NCI-H748 (cell line): ENCODE results near the gene ATXN7L2.
A peak's percentile ranks its signal among the peaks of the same experiment; 100 is the strongest.

Experiments
- DNase-seq: peaks from one replicate; lab custom pipeline; 2025; ENCODE audit not compliant: unreplicated experiment; lab: John Stamatoyannopoulos, UW

Gene ATXN7L2

DNA sequence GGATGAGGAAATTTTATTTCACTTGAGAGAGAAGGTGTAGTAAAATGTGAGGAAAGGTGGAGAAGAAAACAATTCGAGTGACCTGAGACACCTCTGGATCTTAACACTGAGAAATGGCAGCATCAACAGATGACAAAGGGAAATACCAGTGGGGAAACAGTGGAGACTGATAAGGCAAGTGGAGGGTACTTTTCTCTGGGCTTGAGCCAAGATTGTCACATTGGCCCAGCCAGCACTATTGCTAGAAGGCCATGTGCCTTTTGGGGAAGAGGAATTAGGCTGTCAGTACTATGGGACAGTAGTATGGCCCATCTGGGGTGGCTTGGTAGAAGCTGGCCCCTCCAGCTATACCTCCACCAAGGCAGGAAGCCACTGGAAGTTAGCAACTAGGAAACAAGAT is 9.0 kb upstream of the ATXN7L2 start:
- no peak for DNase-seq

DNA sequence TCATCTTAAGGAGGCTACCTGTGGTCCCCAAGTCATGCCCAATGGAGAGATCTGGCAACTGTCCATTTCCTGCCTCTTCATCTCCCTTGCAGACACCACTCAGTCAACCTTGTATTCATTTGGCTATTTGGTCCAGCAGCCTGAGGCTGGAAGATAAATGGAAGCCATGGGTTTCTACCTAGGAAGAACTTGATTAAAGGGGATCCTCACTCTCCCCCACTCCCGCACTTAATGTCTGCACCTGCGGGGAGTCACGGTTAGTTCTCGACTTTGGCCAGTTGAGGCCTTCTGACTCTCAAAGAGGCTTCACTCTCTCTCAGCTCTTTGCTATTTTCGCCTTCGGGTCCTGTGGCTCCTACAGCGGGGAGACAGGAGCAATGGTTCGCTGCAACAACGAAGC is 8.4 kb upstream of the ATXN7L2 start:
- no peak for DNase-seq

DNA sequence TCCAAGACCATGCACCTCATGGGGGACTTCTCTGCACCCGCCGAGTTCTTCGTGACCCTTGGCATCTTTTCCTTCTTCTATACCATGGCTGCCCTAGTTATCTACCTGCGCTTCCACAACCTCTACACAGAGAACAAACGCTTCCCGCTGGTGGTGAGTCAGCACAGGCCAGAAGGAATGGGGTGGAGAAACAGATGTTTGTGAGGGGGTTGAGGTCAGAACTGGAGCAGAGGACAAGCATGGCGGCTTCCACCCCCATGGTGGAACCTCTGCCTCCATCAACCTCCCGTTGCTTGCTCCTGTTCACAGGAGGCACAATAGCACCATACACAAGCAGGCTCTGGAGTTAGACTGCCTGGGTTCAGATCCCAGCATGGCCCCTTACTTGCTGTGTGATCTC is 6.9 kb upstream of the ATXN7L2 start:
- DNase-seq, result no peak

DNA sequence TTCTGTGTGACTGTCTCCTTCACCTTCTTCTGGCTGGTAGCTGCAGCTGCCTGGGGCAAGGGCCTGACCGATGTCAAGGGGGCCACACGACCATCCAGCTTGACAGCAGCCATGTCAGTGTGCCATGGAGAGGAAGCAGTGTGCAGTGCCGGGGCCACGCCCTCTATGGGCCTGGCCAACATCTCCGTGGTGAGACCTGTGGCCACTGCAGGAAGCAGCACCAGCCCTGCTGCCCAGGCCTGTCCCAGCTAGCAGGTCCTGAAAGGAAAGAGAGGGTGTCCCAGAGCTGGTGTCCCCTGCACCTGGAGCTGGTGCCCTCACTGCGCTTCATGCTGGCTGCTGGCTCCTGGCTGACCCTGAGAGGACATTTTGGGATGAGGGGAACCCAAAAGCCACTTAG is 5.9 kb upstream of the ATXN7L2 start:
- DNase-seq, result no peak

DNA sequence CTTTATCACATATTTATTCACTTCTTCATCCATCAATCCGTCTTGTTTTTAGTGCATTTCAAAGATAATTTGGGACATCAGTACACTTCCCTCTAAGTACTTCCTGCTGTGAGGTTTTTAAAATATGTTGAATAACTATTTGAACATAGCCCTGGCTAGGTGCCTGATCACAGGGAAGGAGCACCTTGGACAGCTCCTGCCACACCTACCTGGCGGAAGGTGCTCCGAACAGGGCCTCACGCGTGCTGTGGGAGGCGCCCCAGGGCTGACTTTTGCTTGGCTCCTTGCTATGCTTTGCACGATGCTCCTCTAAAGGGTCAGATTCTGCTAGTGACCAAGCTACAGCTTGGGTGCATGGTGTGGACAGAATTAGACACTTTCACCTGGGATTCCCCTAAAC is 4.9 kb upstream of the ATXN7L2 start:
- no peak for DNase-seq

GRCh38 chr1:109479311-109479710 is 4.4 kb upstream of the ATXN7L2 start:
- DNase-seq, result no peak

DNA sequence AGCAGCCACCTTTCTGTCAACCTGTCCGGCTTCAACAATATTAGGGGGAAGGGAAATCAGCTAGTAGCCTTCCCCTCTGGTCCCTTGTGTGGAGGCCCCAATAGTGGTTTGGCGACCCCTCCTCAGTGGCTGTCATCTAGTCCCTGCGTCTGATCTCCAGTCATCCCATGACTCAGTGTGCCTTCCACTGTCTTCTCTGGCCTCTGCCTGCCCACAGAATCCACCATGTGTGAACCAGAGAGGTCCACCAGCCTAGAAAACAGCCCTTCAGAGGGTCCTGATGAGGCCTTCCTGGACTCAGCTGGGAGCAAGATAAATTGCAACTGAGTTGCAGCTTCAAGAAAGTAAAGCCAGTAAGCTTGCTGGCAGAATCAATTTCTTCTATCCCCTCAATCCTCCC is 3.8 kb upstream of the ATXN7L2 start:
- DNase-seq, result no peak

DNA sequence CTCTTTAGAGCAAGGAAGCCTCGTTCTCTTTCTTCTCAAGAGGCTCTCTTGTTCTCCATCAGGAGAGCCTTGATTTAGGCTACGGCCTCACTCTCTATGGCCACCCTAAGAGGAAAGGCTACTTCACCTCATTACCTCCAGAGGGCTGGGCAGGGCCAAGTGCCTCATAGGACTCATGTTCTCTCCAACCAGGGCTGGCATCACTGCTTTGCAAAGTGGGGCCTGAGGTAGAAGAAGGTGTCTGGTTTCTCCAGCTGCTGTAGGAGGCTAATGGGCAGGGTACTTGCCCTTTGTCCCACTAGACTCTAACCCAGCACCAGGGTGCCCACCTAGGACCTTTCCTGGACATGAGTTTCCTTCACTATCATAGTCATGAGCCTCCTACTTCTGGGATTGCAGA is 2.1 kb upstream of the ATXN7L2 start:
- no peak for DNase-seq

GRCh38 chr1:109482242-109482641 is 1.5 kb upstream of the ATXN7L2 start:
- no peak for DNase-seq

GRCh38 chr1:109482791-109483671 is 674 bp upstream of the ATXN7L2 start:
- DNase-seq, result peak; percentile 83

DNA sequence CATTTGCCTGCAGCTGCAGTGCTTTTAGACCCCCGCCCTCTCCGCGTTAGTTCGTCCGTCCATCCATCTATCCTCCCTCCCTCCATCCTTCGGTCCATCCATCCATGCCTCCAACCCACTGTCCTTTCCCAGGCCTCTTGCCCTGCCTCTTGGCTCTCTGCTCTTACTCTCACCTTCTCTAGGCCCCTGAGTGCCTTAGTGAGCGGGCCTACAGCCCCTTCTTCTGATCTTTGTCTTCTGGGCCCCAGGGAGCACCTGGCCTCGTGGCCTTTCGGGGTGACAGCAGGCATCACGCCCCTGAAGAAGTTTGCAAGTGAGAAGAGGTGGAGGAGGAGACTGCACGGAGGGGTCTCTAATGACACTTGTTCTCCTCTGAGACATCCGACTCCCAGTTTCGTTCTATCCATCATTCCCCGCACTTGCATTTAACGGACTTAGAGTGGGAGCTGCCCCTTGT is 842 bp downstream of the ATXN7L2 start:
- peak; percentile 72 for DNase-seq

DNA sequence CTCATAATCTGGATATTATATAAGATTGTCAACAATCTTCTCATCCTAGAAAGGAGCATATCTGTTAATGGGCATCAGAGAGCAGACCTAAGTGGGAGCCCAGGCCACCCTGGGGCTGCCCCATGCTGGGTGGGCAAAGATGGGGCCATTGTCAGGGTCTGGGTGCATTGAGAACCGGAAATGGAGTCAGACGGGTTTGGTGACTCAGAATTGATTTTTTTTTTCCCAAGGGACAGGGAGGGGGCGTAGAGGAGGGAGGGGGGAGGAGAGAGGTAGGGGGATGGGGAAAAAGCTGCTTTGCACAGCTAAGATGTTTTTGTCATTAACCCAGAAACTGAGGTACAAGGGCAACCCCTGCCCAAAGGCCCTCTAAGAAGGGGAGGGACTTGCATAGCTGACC is 1.3 kb downstream of the ATXN7L2 start:
- peak; percentile 25 for DNase-seq

DNA sequence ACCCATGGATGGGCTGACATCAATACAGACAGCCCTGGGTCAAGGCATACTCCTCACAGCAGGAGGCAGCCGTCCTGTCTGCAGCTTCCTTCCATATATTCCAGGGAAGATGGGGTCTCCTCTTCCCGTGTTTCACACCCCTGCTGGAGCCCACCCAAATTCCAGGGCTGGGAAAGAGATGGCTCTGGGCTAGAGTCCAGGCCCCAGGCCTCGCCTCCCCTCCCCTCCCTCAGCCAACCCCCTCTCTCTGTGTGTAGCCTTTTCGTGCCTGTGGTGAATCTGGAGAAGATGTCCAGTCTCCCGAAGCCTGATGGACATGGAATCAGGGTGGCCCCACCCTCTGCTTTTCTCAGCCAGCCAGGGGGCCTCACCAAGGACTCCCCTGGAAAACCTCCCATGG is 3.6 kb downstream of the ATXN7L2 start:
- DNase-seq, result no peak

DNA sequence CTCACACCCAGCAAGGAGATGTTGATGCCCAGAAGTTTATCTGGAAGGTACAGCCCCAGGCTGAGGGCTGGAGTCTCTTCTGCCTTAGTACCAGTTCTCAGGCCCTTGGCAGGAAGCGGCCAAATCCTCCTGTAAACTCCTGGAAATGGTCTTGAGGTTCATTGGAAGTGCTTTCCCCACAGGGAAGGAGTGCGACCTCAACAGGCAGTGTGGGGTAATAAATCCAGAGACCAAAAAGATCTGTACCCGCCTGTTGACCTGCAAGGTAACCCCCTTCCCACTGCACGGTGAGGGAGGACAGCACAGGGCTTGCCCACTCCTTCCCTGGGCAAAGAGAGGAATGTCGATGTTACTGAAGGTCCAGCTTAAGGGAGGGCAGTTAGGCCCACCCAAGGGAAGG is 4.5 kb downstream of the ATXN7L2 start:
- DNase-seq, result no peak

DNA sequence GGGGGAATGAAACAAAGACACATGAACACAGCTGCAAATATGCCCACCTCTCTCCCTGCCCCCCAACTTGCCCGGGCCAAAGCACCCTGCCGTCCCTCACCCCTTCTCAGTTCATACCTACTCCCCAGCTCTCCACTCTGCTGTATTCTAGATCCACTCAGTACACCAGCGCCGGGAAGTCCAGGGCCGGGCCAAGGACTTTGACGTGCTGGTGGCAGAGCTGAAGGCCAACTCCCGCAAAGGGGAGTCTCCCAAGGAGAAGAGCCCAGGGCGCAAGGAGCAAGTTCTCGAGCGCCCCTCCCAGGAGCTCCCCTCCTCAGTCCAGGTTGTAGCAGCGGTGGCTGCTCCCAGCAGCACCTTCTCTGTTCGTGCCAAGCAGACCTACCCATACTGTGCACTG is 5.0 kb downstream of the ATXN7L2 start:
- DNase-seq, result no peak

DNA sequence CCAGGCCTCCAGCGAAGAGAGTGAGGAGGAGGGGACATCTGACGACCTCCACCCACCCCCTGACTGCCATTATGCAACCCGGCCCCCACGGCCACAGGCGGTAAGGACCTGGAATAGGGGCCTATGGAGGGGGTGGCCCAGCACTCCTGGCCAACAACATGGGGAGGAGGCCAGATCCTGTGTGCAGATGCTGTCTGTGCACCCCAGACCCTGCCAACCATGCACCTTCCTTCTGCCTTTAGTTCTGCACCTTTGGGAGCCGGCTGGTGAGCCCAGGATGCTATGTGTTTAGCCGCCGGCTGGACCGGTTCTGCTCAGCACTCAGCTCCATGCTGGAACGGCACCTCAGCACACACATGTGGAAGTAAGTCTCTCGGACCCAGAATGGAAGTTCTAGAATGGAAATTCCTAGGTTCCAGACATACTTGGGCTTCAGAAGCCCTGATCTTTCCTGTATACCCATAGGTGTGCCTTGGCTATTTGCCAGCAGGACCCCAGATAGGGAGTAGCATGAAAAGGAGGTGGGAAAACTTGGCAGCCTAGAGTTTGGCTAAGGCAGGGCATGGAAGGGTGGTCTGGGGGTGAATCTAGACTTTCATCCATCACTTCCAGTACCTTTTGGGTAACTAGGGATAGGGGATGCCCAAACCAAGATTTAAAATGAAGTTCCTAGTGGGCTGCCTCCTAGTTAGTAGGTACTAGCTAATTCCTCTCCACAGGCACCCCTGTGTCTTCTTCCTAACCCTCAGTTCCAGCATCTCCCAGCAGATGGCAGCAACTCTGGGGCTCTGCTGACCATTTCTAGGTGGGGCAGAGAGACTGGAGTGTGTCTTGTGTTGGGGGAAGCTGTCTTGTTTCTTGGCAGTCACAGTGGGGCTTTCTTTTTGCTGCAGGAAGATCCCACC is 6.6 kb downstream of the ATXN7L2 start:
- DNase-seq, result peak; percentile 51

- DNase-seq, result no peak
These were observed 7.2 kb downstream of the ATXN7L2 start for GRCh38 chr1:109490934-109491302.

- DNase-seq, result no peak
These were observed 7.7 kb downstream of the ATXN7L2 start for GRCh38 chr1:109491372-109491771.

DNA sequence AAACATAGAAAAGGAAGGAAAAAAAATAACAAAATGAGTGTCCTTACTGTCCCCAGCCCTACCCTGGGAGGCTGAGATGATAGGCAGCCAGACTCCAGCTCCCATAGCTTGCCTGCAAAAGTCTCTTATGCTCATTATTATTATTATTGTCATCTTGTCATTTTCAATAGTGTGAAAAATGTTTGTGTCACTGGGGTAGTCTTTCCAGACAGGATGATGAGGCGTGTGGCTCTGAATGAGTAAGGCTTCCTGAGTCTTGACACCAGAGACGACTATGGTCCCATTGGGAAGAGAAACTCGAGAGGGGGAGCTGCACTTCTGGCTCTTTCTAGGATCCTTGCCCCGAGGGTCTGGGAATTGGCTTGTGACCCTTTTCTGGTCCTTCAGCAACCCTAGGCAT is 9.1 kb downstream of the ATXN7L2 start:
- no peak for DNase-seq

DNA sequence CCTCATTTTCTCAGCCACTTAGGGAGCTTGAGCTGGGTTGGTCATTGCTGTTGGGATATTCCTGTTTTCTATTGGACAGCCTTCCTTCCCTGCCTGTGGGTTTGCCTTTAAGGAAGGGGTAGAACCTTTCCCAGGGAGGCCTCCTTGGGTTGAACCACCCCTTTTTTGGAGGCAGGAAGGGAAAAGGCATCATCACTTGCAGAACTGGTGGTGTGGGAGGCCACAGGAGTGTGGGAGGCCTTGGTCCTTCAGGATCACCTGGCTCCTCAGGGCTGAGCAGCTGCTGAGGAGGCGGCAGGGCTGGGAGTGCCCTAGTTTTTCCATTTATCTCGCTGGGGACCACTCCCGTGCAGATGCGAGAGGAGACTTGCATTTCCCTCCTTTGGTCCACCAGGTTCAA is 9.5 kb downstream of the ATXN7L2 start:
- DNase-seq, result no peak

DNA sequence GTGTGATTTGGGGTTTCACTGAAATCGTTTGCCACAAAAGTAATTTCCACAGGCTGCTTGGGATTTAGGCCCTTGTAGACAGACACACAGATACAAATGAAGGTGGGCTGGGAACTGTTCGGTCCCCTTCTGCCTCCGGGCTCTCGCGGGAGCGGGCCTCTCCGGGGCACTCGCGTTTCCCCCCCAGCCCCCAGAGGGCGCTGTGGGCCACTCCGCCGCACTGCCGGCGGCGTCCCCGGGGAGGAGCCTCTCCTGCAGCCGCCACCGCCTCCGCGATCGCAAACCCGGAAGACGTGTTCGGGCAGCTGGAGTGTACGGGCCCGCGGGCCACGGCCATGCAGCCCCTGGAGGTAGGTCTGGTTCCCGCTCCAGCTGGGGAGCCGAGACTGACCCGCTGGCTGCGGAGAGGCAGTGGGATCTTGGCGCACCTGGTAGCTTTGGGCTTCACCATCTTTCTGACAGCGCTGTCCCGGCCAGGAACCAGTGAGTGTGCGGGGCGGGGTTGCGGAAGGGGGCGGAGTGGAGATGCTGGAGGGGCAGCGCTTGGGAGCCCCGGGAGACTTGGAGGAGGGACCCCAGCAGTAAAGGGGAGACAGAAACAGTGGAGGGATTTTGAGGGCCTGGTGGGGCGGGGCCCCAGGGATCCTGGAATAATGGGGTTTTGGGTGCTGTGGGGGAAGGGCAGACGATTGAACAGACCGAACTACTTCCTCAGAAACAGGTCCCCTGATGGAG is 10.3 kb downstream of the ATXN7L2 start, which contains the start of gene CYB561D1:
Gene CYB561D1 (plus strand): TSS at position 290 of the 735 bp plus-strand sequence. CDS start 46 bp downstream, at position 336.
- peak; percentile 90 for DNase-seq
